ENCODE results near the gene PI4K2A. TPM values are rescaled to one million over a fixed set of nuclear protein-coding genes. Genes with fewer than 3 reads are reported as not detected.

The PI4K2A gene
- total RNA-seq, 2 donors from 2014 or later = 18.0 to 22.9 TPM

DNA sequence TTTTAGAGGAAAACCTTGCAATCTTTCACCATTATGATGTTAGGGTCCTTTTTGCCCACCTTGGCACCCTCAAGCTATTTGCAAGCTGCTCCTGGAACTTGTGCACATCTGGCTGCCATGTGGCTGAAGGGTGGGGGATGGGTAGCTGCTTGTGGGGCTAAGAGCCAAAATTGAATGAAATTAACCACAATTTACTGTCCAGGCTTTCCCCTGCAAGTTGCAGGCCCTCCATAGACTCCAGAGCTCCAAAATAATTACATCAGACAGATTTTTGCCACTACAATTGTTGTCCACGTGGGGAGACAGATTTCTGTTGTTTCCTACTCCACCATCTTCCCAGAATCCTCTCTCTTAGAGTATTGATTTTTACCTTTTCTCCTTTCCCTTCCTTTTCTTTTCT lies 19.1 kb downstream of the PI4K2A start:
- H3K27ac ChIP-seq = no peak overlapping the region
- no peak for DNase-seq (ENCODE audit: low spot score)
- no peaks in the 10 kb centered on the region for H3K9me3 ChIP-seq
- TF ChIP-seq, protein P1, sequence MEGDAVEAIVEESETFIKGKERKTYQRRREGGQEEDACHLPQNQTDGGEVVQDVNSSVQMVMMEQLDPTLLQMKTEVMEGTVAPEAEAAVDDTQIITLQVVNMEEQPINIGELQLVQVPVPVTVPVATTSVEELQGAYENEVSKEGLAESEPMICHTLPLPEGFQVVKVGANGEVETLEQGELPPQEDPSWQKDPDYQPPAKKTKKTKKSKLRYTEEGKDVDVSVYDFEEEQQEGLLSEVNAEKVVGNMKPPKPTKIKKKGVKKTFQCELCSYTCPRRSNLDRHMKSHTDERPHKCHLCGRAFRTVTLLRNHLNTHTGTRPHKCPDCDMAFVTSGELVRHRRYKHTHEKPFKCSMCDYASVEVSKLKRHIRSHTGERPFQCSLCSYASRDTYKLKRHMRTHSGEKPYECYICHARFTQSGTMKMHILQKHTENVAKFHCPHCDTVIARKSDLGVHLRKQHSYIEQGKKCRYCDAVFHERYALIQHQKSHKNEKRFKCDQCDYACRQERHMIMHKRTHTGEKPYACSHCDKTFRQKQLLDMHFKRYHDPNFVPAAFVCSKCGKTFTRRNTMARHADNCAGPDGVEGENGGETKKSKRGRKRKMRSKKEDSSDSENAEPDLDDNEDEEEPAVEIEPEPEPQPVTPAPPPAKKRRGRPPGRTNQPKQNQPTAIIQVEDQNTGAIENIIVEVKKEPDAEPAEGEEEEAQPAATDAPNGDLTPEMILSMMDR (IDR thresholded peaks at IDR 0.05) = no peak
- H3K4me3 ChIP-seq = no peak overlapping the region
- H3K27me3 ChIP-seq (replicated peaks; ENCODE audit: insufficient read depth) = no peaks in the 10 kb centered on the region
- H3K4me1 ChIP-seq (ENCODE audit: control insufficient read depth in 1 of 2, low read depth in 2 of 2) = no peaks in the 10 kb centered on the region
- peaks cover 18% of the 10 kb centered on the region for H3K36me3 ChIP-seq
- no peak for ATAC-seq (ENCODE audit: insufficient number of reproducible peaks, low FRiP score, low read depth)

GRCh38 chr10:97664282-97664850 lies 23.9 kb downstream of the PI4K2A start:
- H3K27ac ChIP-seq = no peak overlapping the region
- no peaks in the 10 kb centered on the region for H3K4me1 ChIP-seq (ENCODE audit: control insufficient read depth in 1 of 2, low read depth in 2 of 2)
- no peak for DNase-seq (ENCODE audit: low spot score)
- H3K9me3 ChIP-seq = no peaks in the 10 kb centered on the region
- ATAC-seq (ENCODE audit: insufficient number of reproducible peaks, low FRiP score, low read depth) = no peak
- TF ChIP-seq, protein P1 (IDR thresholded peaks at IDR 0.05) = no peak
- peaks cover 42% of the 10 kb centered on the region for H3K36me3 ChIP-seq
- no peak overlapping the region for H3K4me3 ChIP-seq
- H3K27me3 ChIP-seq (replicated peaks; ENCODE audit: insufficient read depth) = no peaks in the 10 kb centered on the region

- H3K27ac ChIP-seq = no peak overlapping the region
- TF ChIP-seq, protein P1 (IDR thresholded peaks at IDR 0.05) = no peak
- no peaks in the 10 kb centered on the region for H3K27me3 ChIP-seq (replicated peaks; ENCODE audit: insufficient read depth)
- no peak overlapping the region for H3K4me3 ChIP-seq
- DNase-seq (ENCODE audit: low spot score) = no peak
- peaks cover 44% of the 10 kb centered on the region for H3K36me3 ChIP-seq
- no peaks in the 10 kb centered on the region for H3K4me1 ChIP-seq (ENCODE audit: control insufficient read depth in 1 of 2, low read depth in 2 of 2)
- ATAC-seq (ENCODE audit: insufficient number of reproducible peaks, low FRiP score, low read depth) = no peak
- no peaks in the 10 kb centered on the region for H3K9me3 ChIP-seq
Measured at GRCh38 chr10:97666992-97667391, 26.5 kb downstream of the PI4K2A start.

DNA sequence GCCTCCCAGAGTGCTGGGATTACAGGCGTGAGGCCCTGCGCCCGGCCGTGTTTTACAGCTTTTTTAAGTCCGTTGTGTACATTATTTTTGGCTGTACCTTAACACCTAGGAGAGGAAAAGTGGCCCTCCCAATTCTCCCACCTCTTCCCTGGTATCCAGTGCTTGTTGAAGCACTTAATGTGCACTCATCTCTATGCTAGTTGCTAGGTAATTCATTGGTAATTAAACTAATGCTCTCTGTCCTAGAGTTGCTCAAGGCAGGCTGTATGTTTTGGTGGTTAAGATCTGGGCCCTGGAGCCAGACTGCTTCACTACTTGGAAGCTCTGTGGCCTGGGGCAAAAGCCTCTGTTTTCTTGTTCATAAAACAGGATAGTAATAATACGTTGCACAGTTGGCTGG lies 27.0 kb downstream of the PI4K2A start:
- TF ChIP-seq, protein P1 (IDR thresholded peaks at IDR 0.05) = no peak
- peaks cover 44% of the 10 kb centered on the region for H3K36me3 ChIP-seq
- no peak overlapping the region for H3K4me3 ChIP-seq
- H3K4me1 ChIP-seq (ENCODE audit: control insufficient read depth in 1 of 2, low read depth in 2 of 2) = no peaks in the 10 kb centered on the region
- no peaks in the 10 kb centered on the region for H3K27me3 ChIP-seq (replicated peaks; ENCODE audit: insufficient read depth)
- ATAC-seq (ENCODE audit: insufficient number of reproducible peaks, low FRiP score, low read depth) = no peak
- H3K9me3 ChIP-seq = no peaks in the 10 kb centered on the region
- no peak overlapping the region for H3K27ac ChIP-seq
- DNase-seq (ENCODE audit: low spot score) = no peak

- ATAC-seq (ENCODE audit: insufficient number of reproducible peaks, low FRiP score, low read depth) (no peak), DNase-seq (ENCODE audit: low spot score) (no peak)
- Histone ChIP-seq H3K4me1 (ENCODE audit: control insufficient read depth in 1 of 2, low read depth in 2 of 2) (no peaks in the 10 kb centered on the region), H3K27me3 (replicated peaks; ENCODE audit: insufficient read depth) (no peaks in the 10 kb centered on the region), H3K4me3 (no peak overlapping the region), H3K27ac (no peak overlapping the region), H3K36me3 (peaks cover 44% of the 10 kb centered on the region), H3K9me3 (no peaks in the 10 kb centered on the region)
- TF ChIP-seq, protein P1 (IDR thresholded peaks at IDR 0.05) = no peak
Measured at GRCh38 chr10:97669571-97669970, 29.1 kb downstream of the PI4K2A start.
